Activated CD4-positive, alpha-beta memory T cell treated with anti-CD3 and anti-CD28 coated beads, Interleukin-2, amount 10 ng/mL, durations not matched to agents 7 days and 5 days (primary cell): Measurements from ENCODE around the gene SYCE3. TPM values are rescaled to one million over a fixed set of nuclear protein-coding genes. Genes with fewer than 3 reads are reported as not detected.
A peak's percentile ranks its signal among the peaks of the same experiment; 100 is the strongest.
"Not testable (repeated sequence)": the region's sequence is repeated elsewhere in the genome, so short reads cannot be mapped to it uniquely, and the experiment has no call there.

Experiments used
- CTCF ChIA-PET: fragments of 350-600 bp; sonication (Branson Sonifier 250); formaldehyde crosslinking; loops from one replicate; lab custom pipeline; 2021; ENCODE audit warnings: antibody characterized with exemption, inconsistent platforms; lab: Charles Lee
- POLR2A ChIA-PET: fragments of 350-600 bp; sonication (Branson Sonifier 250); formaldehyde crosslinking; loops from one replicate; lab custom pipeline; 2021; ENCODE audit warnings: antibody characterized with exemption; lab: Charles Lee
- DNase-seq: peaks from one replicate; pipeline ENCODE4 v3.0.0-alpha.2; 2020
- H3K27ac Mint-ChIP-seq: one replicate; pipeline ENCODE4 v1.8.0; 2021; ENCODE audit warnings: mild to moderate bottlenecking, mixed read lengths
- H3K27me3 Mint-ChIP-seq: one replicate; pipeline ENCODE4 v1.8.0; 2021; ENCODE audit warnings: mixed read lengths
- H3K36me3 Mint-ChIP-seq: one replicate; pipeline ENCODE4 v1.8.0; 2021; ENCODE audit warnings: low read depth, mixed read lengths
- H3K4me1 Mint-ChIP-seq: one replicate; pipeline ENCODE4 v1.8.0; 2021; ENCODE audit warnings: mixed read lengths
- H3K4me3 Mint-ChIP-seq: one replicate; pipeline ENCODE4 v1.8.0; 2021; ENCODE audit warnings: mild to moderate bottlenecking, mixed read lengths
- H3K9me3 Mint-ChIP-seq: one replicate; pipeline ENCODE4 v1.8.0; 2021; ENCODE audit warnings: mixed read lengths
- total RNA-seq, 2 experiments: library from RNA; stranded (reverse); gene quantifications; one replicate each; pipeline ENCODE4 v1.2.3, GENCODE V29; 2021

SYCE3 gene
- total RNA-seq, 2 experiments from 2014 or later: 0.58 to 0.71 TPM

DNA sequence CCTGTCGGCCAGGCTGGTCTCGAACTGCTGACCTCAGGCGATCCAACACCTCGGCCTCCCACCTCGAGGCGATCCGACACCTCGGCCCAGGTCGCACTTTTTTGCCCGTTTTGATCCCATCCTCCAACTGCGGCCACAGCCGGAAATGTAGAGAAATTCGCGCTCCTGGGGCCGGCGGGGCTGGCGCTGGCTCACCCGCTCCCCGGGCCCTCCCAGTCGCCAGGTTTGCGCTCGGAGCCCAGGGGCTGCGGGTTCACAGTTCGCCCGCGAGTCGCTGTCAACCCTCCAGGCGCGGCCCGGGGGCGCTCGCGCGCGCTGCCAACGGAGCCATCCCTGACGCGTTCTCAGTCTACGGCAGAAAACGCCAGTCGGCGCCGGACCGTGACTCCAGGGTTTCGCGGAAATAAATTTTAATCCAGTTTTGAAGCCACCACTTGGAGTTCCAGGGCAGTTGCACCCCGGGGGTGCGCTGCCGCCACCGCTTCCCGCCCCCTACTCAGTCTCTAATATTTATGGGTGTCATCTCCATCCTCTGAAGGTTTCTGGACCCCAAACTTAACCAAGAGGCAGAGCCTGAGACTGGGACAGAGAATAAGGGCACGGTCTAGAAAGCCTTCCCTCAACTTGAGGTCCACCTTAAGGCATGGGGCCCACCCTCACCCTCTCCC, 18.5 kb downstream of the SYCE3 start:
- peak; percentile 90 for DNase-seq
- Mint-ChIP-seq H3K4me3 (peak overlapping the region; percentile 63), H3K4me1 (peaks cover 63% of the 10 kb centered on the region), H3K36me3 (peaks cover 3% of the 10 kb centered on the region), H3K27ac (peak overlapping the region; percentile 75), H3K9me3 (no peaks in the 10 kb centered on the region), H3K27me3 (no peaks in the 10 kb centered on the region)
- ChIA-PET CTCF (interaction anchor here (1.0 to 9.2 kb wide), 8 partner anchors 12 to 76 kb away, joined by 3 to 150 read pairs (median 6); partner anchors contain the start of genes CHKB, LMF2, NCAPH2 and SCO2), POLR2A (interaction anchor here (0.7 to 8.9 kb wide), 11 partner anchors 9 to 77 kb away, joined by 3 to 151 read pairs (median 8); partner anchors contain the start of genes CHKB, LMF2, NCAPH2 and SCO2)

- peak overlapping the region; percentile 99 for H3K27ac Mint-ChIP-seq
- H3K9me3 Mint-ChIP-seq: no peaks in the 10 kb centered on the region
- H3K27me3 Mint-ChIP-seq: no peaks in the 10 kb centered on the region
- POLR2A ChIA-PET: interaction anchor here (1.0 to 10.1 kb wide), 4 partner anchors 14 to 79 kb away, joined by 4 to 583 read pairs (median 6); partner anchors contain the start of genes SCO2, SYCE3 and TYMP
- H3K4me1 Mint-ChIP-seq: peaks cover 70% of the 10 kb centered on the region
- CTCF ChIA-PET: interaction anchor here (5.9 to 9.2 kb wide), 2 partner anchors 15 to 78 kb away, joined by 44 to 150 read pairs; partner anchors contain the start of genes SCO2 and TYMP
- H3K36me3 Mint-ChIP-seq: peaks cover 12% of the 10 kb centered on the region
- H3K4me3 Mint-ChIP-seq: peak overlapping the region; percentile 11
- no peak for DNase-seq
Observed at GRCh38 chr22:50542416-50542927, 20.2 kb downstream of the SYCE3 start.

DNA sequence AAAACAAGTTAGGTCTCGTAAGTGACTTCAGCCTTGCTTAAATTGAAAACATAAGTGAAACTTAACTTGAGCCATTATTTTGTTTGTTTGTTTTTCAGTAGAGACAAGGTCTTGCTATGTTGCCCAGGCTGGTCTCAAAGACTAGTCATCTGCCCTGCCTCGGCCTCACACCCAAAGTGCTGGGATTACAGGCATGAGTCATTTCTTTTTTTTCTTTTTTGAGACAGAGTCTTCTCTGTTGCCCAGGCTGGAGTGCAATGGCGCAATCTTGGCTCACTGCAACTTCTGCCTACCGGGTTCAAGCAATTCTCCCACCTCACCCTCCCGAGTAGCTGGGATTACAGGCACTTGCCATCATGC, 21.1 kb downstream of the SYCE3 start:
- Mint-ChIP-seq H3K4me1 (peaks cover 76% of the 10 kb centered on the region), H3K36me3 (peaks cover 12% of the 10 kb centered on the region), H3K27ac (peak overlapping the region; percentile 99)
- ChIA-PET POLR2A (interaction anchor here (1.5 to 10.1 kb wide), 7 partner anchors 8 to 80 kb away, joined by 5 to 583 read pairs (median 37); partner anchors contain the start of genes CHKB, LMF2, NCAPH2 and SCO2), CTCF (interaction anchor here (3.0 to 9.2 kb wide), 3 partner anchors 14 to 79 kb away, joined by 14 to 150 read pairs (median 44); partner anchors contain the start of genes SCO2, SYCE3 and TYMP)
- H3K4me3 Mint-ChIP-seq, H3K9me3 Mint-ChIP-seq, H3K27me3 Mint-ChIP-seq: not testable (repeated sequence)
- peak; percentile 58 for DNase-seq

- ChIA-PET CTCF (interaction anchor here (0.7 to 9.2 kb wide), 6 partner anchors 8 to 80 kb away, joined by 3 to 150 read pairs (median 12); partner anchors contain the start of genes SCO2, SYCE3 and TYMP), POLR2A (interaction anchor here (0.7 to 10.1 kb wide), 18 partner anchors 9 to 349 kb away, joined by 3 to 583 read pairs (median 10); partner anchors contain the start of genes ARSA, CHKB, LMF2 and NCAPH2)
- Mint-ChIP-seq H3K36me3 (peaks cover 12% of the 10 kb centered on the region), H3K4me3 (peak overlapping the region; percentile 26), H3K27ac (peak overlapping the region; percentile 99), H3K9me3 (no peaks in the 10 kb centered on the region), H3K4me1 (peaks cover 74% of the 10 kb centered on the region), H3K27me3 (no peaks in the 10 kb centered on the region)
- no peak for DNase-seq
Observed at GRCh38 chr22:50540381-50540780, 22.3 kb downstream of the SYCE3 start.

- Mint-ChIP-seq H3K27ac (peak overlapping the region; percentile 99), H3K27me3 (no peaks in the 10 kb centered on the region), H3K4me1 (peaks cover 83% of the 10 kb centered on the region), H3K9me3 (no peaks in the 10 kb centered on the region), H3K36me3 (peaks cover 16% of the 10 kb centered on the region), H3K4me3 (peak overlapping the region; percentile 33)
- ChIA-PET POLR2A (interaction anchor here (1.2 to 10.1 kb wide), 5 partner anchors 9 to 347 kb away, joined by 4 to 583 read pairs (median 69); partner anchors contain the start of genes SCO2, SYCE3 and TYMP), CTCF (interaction anchor here (5.9 to 9.2 kb wide), 2 partner anchors 10 to 83 kb away, joined by 44 to 150 read pairs; partner anchors contain the start of genes SCO2 and TYMP)
- DNase-seq: no peak
Observed at GRCh38 chr22:50537765-50538164, 25.0 kb downstream of the SYCE3 start.

- Mint-ChIP-seq H3K9me3 (no peaks in the 10 kb centered on the region), H3K27ac (peak overlapping the region; percentile 35), H3K4me3 (no peak overlapping the region), H3K27me3 (no peaks in the 10 kb centered on the region), H3K4me1 (peaks cover 71% of the 10 kb centered on the region), H3K36me3 (peaks cover 17% of the 10 kb centered on the region)
- no peak for DNase-seq
- POLR2A ChIA-PET: interaction anchor here (0.6 to 10.1 kb wide), 5 partner anchors 8 to 693 kb away, joined by 3 to 583 read pairs (median 69); partner anchors contain the start of genes KLHDC7B, SCO2 and TYMP
- CTCF ChIA-PET: interaction anchor here (1.5 to 3.4 kb wide), 2 partner anchors 10 to 86 kb away, joined by 3 to 27 read pairs; partner anchors contain the start of gene SCO2
Observed at GRCh38 chr22:50536226-50536625, 26.5 kb downstream of the SYCE3 start.

DNA sequence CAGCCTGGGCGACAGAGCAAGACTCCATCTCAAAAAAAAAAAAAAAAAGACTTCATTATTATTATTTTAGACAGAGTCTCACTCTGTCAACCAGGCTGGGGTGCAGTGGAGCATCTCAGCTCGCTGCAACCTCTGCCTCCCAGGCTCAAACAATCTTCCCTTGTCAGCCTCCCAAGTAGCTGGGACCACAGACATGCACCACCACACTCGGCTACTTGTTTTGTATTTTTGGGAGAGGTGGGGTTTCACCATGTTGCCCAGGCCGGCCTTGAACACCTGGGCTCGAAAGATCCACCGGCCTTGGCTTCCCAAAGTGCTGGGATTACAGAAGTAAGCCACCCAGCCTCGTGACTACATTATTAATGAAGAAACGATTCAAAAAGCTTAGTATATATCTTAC, 27.6 kb downstream of the SYCE3 start:
- DNase-seq: no peak
- Mint-ChIP-seq H3K27ac (peak overlapping the region; percentile 28), H3K9me3 (no peaks in the 10 kb centered on the region), H3K27me3 (no peaks in the 10 kb centered on the region), H3K4me3 (no peak overlapping the region), H3K4me1 (peaks cover 62% of the 10 kb centered on the region), H3K36me3 (peaks cover 20% of the 10 kb centered on the region)
- CTCF ChIA-PET: interaction anchor here (0.9 to 3.4 kb wide), 5 partner anchors 9 to 87 kb away, joined by 3 to 27 read pairs (median 3); partner anchors contain the start of gene SCO2
- POLR2A ChIA-PET: interaction anchor here (1.2 to 10.1 kb wide), 5 partner anchors 7 to 87 kb away, joined by 3 to 583 read pairs (median 69); partner anchors contain the start of genes KLHDC7B, SCO2 and TYMP

DNA sequence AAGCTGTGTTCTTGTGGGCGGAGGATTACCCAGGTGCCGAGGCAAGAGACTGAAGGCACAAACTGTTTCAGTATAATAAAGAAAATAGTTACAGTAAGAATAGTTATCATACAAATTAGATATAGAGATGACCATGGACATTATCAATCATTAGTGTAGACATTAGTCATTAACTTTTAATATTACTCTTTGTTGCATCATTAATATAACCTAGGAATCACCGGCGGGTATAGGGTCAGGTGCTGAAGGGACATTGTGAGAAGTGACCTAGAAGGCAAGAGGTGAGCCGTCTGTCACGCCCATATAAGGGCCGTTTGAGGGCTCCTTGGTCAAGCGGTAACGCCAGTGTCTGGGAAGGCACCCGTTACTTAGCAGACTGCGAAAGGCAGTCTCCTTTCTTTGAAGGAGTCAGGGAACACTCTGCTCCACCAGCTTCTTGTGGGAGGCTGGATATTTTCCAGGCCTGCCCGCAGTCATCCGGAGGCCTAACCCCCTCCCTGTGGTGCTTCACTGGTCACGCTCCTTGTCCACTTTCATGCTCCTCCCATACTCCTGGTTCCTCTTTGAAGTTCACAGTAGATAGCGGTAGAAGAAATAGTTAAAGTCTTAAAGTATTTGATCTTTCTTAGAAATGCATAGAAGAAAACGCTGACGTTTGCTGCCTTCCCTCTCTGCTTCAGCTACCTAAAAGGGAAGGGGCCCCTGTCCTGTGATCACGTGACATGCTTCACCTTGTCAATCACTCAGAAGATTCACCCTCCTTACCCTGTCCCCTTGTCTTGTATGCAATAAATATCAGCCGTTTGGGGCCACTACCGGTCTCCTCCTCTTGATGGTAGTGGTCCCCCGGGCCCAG, 28.6 kb downstream of the SYCE3 start:
- Mint-ChIP-seq H3K27ac (peak overlapping the region; percentile 98), H3K4me3 (peak overlapping the region; percentile 43), H3K36me3 (peaks cover 21% of the 10 kb centered on the region), H3K4me1 (peaks cover 52% of the 10 kb centered on the region)
- H3K9me3 Mint-ChIP-seq, DNase-seq, H3K27me3 Mint-ChIP-seq: not testable (repeated sequence)
- POLR2A ChIA-PET: interaction anchor here (0.8 to 10.1 kb wide), 6 partner anchors 6 to 87 kb away, joined by 3 to 583 read pairs (median 22); partner anchors contain the start of genes CHKB, KLHDC7B, SCO2 and TYMP
- CTCF ChIA-PET: interaction anchor here (1.0 to 3.4 kb wide), 5 partner anchors 8 to 37 kb away, joined by 3 to 27 read pairs (median 5); partner anchors contain the start of genes LMF2, NCAPH2, SCO2 and SYCE3

DNA sequence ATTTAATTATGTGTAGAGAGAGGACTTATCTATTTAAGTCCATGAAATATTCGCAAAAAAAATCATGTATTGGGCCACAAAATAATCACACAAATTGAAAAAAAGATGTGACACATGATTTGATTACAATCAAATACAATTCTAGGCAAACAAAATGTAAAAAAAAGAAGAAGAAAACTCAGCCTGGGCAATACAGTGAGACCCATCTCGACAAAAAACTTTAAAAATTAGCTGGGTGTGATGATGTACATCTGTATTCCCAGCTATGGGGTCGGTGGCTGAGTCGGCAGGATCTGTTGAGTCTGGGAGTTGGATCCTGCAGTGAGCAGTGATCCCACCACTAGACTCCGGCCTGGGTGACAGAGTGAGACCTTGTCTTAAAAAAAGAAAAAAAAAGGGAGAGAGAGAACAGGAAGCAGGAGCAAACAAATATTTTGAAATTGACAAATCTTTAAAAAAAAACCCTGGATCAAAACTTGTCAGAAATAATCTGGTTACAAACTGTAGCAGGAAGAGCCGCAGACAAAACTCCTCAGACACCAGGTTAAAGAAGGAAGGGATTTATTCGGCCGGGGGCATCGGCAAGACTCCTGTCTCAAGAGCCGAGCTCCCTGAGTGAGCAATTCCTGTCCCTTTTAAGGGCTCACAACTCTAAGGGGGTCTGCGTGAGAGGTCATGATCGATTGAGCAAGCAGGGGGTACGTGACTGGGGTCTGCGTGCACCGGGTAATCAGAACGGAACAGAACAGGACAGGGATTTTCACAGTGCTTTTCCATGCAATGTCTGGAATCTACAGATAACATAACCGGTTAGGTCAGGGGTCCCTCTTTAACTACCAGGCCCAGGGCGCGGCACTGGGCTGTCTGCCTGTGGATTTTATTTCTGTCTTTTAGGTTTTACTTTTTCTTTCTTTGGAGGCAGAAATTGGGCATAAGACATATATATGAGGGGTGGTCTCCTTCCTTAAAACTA, 29.6 kb downstream of the SYCE3 start:
- CTCF ChIA-PET: interaction anchor here (0.9 to 3.4 kb wide), 4 partner anchors 7 to 30 kb away, joined by 3 to 27 read pairs (median 6); partner anchors contain the start of genes SCO2 and SYCE3
- peak overlapping the region; percentile 95 for H3K4me3 Mint-ChIP-seq
- H3K27ac Mint-ChIP-seq: peak overlapping the region; percentile 98
- H3K4me1 Mint-ChIP-seq: peaks cover 56% of the 10 kb centered on the region
- H3K27me3 Mint-ChIP-seq: no peaks in the 10 kb centered on the region
- no peak for DNase-seq
- H3K36me3 Mint-ChIP-seq: peaks cover 27% of the 10 kb centered on the region
- H3K9me3 Mint-ChIP-seq: no peaks in the 10 kb centered on the region
- POLR2A ChIA-PET: interaction anchor here (1.1 to 12.1 kb wide), 12 partner anchors 5 to 342 kb away, joined by 3 to 583 read pairs (median 22); partner anchors contain the start of genes CHKB, KLHDC7B, LMF2 and NCAPH2

DNA sequence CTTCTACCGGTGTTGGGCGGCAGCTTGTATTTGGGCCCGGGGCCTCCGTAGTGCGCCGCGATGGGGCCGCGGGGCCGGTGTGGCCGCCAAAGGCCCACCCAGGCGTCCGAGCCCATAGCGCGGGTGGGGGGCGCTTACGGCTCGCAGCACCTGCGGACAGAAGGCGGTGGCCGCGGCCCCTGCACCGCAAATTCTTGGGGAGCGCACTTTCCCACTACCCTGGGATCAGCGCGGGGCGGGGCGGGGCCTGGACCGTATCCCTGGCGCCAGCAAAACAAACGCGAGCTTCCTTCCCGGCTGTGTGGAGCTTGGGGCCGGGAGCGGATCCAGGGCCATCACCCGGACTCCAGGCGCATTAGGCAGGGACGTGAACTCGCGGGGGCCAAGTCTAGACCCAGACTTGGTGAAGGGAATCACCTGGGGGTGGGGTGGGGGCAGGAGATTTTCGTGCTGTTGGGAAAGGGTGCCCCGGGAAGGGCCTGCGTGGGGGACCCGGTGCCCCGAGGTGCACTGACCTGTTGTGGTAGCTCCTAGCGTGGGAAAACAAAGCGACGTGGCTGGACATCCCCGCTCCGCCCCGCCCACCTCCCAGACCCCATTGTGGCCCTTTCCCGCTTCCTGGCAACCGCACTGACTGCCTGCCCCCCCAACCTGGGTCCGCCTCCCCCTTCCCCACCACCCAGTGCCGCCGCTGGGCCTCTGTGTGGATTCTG, 30.6 kb downstream of the SYCE3 start:
- Mint-ChIP-seq H3K27ac (peak overlapping the region; percentile 98), H3K9me3 (no peaks in the 10 kb centered on the region), H3K27me3 (no peaks in the 10 kb centered on the region), H3K36me3 (peaks cover 33% of the 10 kb centered on the region), H3K4me3 (peak overlapping the region; percentile 95), H3K4me1 (peaks cover 56% of the 10 kb centered on the region)
- DNase-seq: no peak
- CTCF ChIA-PET: interaction anchor here (0.9 to 2.4 kb wide), 4 partner anchors 9 to 31 kb away, joined by 3 to 7 read pairs (median 4); partner anchors contain the start of gene SYCE3
- POLR2A ChIA-PET: interaction anchor here (0.8 to 12.1 kb wide), 13 partner anchors 6 to 341 kb away, joined by 3 to 583 read pairs (median 10); partner anchors contain the start of genes ADM2, CHKB, KLHDC7B and LMF2
